ENCODE results near the gene VKORC1.

DNA sequence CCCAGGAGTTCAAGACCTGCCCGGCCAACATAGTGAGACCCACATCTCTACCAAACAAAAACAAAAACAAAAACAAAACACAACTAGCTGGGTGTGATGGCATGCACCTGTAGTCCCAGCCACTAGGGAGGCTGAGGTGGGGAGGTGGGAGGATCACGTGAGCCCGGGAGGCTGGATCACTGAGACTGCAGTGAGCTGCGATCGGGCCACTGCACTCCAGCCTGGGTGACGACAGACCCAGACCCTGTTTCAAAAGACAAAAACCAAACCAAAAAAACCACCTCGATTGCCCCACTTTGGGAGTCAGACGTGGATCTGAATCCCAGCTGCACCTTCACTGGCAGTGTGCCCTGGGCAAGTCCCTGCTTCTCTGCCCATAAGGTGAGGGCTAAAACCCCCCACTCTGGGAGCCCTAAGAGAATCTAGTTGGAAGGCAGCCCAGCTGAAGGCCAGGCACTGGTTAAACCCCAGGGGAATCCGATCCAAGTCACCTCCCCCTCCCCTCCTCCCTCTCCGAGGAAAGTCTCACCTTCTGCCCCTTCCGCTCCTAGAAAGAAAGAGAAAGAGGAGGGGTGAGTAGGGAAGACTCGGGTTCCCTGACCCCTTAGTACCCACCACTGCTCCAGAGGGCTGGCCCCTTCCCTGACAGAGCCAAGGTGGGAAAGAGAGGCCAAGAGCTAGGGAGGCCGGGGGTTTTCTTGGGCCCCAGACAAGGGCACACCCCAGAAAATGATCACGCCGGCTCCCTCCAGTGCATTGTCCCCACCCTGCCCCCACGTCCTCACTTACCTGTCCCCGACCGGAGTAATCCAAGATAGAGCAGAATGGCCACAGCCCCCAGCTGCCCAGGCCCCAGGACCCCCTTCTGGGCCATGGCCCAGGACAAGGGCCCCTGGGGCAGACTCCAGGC lies 40.3 kb upstream of the VKORC1 start:
- TF ChIP-seq ZNF274 (IDR thresholded peaks at IDR 0.05; ENCODE audit: low read depth, low read length) (no peak), YY1 (IDR thresholded peaks at IDR 0.05; ENCODE audit: insufficient read depth, insufficient read length) (no peak), SUZ12 (IDR thresholded peaks at IDR 0.05; ENCODE audit: extremely low read depth, insufficient read depth, insufficient read length) (no peak)
